Measurements from ENCODE around the gene ABCF2. TPM values are rescaled to one million over a fixed set of nuclear protein-coding genes. Genes with fewer than 3 reads are reported as not detected.

Gene ABCF2
- total RNA-seq, 2 experiments from 2014 or later: 41.1 to 41.2 TPM

DNA sequence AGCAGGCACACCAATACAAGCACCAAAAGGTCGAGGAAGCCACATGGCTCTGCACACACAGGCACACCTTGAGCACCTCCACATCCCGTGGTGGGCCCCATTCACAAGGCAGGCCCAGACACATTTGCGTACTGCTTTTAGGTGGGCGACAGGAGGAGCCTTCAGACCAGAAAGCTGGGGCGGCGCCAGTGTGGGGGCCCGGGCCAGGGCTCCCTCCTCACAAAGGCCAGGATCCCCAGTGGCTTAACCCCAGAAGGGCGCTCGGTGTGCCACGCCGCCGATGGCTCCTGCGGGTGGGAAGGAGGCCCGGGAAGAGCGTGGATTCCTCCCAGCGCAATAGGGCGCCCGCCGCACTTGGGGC, 24.3 kb upstream of the ABCF2 start:
- CTCF ChIA-PET: interaction anchor here (0.7 kb wide), 1 partner anchor 83 kb away, joined by 3 read pairs; no protein-coding TSS in a partner anchor
- no peak overlapping the region for H3K27ac Mint-ChIP-seq
- peak overlapping the region; percentile 10 for H3K4me3 Mint-ChIP-seq

DNA sequence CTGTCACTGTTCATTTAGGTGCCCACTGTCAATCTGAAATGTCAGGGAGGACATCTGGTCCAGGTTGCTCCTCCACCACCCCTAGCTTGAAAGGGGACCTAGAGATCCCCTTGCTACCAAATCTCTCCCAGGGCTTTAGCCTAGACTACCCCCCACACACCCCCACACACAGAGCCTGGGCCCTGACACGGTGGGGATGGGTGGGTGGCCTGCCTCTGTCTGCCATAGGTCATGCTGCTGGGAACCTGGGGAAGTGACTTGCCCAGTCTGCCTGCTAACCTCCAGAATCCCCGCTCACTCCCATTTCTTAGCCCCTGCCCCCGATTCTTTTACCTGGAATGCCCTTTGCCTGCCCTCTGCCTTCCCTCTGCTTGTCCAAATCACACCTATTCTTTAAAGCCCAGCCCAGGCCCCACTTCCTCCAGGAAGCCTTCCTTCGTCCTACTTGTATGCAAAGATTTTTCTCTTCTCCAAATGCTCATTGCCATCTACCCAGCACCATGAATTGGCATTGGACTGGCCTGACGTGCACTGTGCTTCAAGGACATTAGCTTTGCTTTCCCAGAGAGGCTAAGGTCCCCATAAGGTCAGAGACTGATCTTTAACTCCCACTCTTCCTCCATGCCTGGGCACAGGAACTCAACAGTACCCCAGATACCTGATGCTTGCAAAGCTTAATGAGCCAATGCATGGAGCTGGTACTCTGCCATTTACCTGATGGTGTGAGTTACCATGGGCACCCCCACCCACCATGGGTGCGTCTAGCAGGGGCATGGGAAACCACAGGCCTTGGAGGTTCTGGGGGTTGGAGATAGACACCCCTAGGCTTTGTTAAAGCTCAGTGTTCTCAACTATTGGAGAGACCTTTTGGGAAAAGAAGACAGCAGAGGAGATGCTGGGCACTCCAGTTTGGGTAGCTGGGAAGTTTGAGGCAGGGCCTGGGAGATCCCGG, 23.5 kb upstream of the ABCF2 start:
- ChIA-PET POLR2A (no interaction called here), CTCF (interaction anchor here (0.7 to 0.9 kb wide), 2 partner anchors 82 to 198 kb away, joined by 3 read pairs; no protein-coding TSS in a partner anchor)
- Mint-ChIP-seq H3K4me1 (ENCODE audit: low read depth) (peaks cover 20% of the 10 kb centered on the region), H3K36me3 (no peaks in the 10 kb centered on the region), H3K27ac (no peak overlapping the region), H3K27me3 (peaks cover 67% of the 10 kb centered on the region), H3K9me3 (no peaks in the 10 kb centered on the region), H3K4me3 (no peak overlapping the region)
- intact Hi-C loops (cut with micrococcal nuclease): no loop called here
- no peak for DNase-seq

More for the DNA sequence above, 24.3 kb upstream of the ABCF2 start:
- POLR2A ChIA-PET: no interaction called here
- DNase-seq: no peak
- intact Hi-C loops (cut with micrococcal nuclease): no loop called here
- Mint-ChIP-seq H3K4me1 (ENCODE audit: low read depth) (peaks cover 14% of the 10 kb centered on the region), H3K27me3 (peaks cover 64% of the 10 kb centered on the region), H3K36me3 (no peaks in the 10 kb centered on the region), H3K9me3 (no peaks in the 10 kb centered on the region)

DNA sequence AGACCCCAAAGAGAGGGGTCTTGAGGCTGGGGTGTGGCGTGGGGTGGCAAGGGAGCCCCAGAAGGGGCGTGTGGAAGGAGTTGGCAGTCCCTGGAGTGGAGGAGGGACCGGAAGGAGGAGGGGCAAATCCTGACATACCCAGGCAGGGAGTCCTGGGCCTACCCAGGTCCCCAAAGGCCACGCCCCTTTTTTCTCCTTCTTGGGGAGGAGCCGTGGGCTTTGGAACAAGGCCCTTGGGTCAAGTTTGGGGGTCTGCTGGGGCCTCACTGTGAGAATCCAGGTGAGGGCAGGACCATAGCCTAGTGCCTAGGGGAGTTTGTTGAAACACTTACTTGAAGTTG, 22.7 kb upstream of the ABCF2 start:
- no peak for DNase-seq
- H3K9me3 Mint-ChIP-seq: no peaks in the 10 kb centered on the region
- no peaks in the 10 kb centered on the region for H3K36me3 Mint-ChIP-seq
- ChIA-PET CTCF (interaction anchor here (0.9 kb wide), 1 partner anchor 199 kb away, joined by 3 read pairs; no protein-coding TSS in a partner anchor), POLR2A (interaction anchor here (1.7 kb wide), 1 partner anchor 22 kb away, joined by 4 read pairs; the partner anchor contains the start of gene ABCF2)
- H3K4me3 Mint-ChIP-seq: no peak overlapping the region
- peaks cover 67% of the 10 kb centered on the region for H3K27me3 Mint-ChIP-seq
- no peak overlapping the region for H3K27ac Mint-ChIP-seq
- H3K4me1 Mint-ChIP-seq (ENCODE audit: low read depth): peaks cover 24% of the 10 kb centered on the region
- intact Hi-C loops (cut with micrococcal nuclease): no loop called here

DNA sequence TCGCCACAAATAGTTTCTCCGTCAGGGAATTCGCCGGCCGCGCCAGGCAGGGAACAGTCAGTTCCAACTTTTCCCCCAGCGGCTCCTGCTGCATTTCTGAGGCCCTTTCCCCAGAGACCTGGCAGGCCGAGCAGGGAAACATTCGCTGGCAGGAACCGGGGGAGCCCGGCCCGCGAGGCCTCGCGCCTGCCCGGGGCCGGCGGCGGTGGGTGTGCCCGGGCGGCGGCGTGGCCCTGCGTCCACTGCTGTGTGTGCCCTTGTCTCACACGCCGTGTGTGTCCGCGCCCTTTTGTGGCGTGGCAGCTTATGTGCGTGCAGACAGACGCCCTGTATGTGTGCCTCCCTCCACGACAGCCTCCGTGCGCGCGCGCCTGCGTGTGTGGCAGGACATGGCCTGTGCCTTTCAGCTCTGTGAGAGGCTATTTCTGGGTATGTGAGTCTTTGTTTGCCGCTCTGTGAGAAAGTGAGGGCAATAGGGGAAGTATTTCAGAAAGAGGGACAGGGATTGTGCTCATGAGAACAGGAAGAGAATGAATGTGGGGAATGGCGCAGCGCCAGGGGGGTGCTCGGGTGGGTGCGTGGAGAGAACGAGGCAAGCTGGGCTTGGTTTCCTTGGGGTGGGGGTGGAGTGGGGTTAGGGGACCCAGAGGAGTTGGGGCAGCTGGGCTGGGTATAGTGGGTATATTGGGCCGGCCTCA, 22.2 kb upstream of the ABCF2 start:
- Mint-ChIP-seq H3K27me3 (peaks cover 63% of the 10 kb centered on the region), H3K9me3 (no peaks in the 10 kb centered on the region), H3K27ac (no peak overlapping the region), H3K4me1 (ENCODE audit: low read depth) (peaks cover 29% of the 10 kb centered on the region), H3K36me3 (no peaks in the 10 kb centered on the region), H3K4me3 (peak overlapping the region; percentile 55)
- ChIA-PET CTCF (interaction anchor here (0.9 kb wide), 1 partner anchor 200 kb away, joined by 3 read pairs; no protein-coding TSS in a partner anchor), POLR2A (interaction anchor here (1.7 kb wide), 1 partner anchor 22 kb away, joined by 4 read pairs; the partner anchor contains the start of gene ABCF2)
- intact Hi-C loops (cut with micrococcal nuclease): no loop called here
- peak; percentile 30 for DNase-seq

DNA sequence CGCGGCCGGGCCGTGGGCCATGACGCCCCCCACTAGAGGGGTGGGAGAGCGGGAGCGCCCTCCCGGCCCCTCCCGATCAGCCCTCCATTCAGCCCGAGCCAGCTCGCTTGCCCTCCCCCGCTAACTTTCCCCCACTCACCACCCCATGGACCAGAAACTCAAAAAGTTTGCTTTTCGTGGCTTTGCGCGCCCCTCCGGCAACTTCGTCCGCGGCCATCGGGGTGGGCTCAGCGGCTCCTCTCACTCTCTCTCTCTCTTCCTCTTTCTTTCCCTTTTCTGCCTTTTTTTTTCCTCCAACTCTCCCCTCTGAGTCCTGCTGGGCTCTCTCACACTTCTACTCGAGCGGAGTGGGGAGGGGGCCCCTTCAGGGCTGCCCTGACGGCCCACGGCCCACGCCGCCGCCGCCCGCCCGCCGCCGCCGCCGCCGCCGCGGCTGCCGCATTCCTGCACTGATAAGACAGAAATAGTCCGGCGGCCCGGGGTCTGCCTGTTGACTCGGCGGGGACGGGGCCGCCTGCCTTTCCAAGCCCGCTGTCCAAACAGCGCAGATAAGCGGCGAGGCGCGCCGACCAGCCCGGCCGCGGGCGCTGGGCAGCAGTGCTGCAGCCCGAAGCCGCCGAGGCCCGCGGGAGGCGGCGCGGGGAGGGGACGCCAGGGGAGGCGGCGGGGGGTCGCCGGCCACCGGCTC, 21.5 kb upstream of the ABCF2 start, which contains the start of gene SMARCD3:
Gene SMARCD3 (minus strand): TSS at position 349 of the 688 bp plus-strand sequence. CDS start 132 bp downstream, at position 217.
- Mint-ChIP-seq H3K27me3 (peaks cover 58% of the 10 kb centered on the region), H3K9me3 (no peaks in the 10 kb centered on the region), H3K4me1 (ENCODE audit: low read depth) (peaks cover 36% of the 10 kb centered on the region), H3K4me3 (peak within 1 kb of the TSS; percentile 55), H3K36me3 (no peaks in the 10 kb centered on the region), H3K27ac (no peak within 1 kb of the TSS)
- no peak for DNase-seq
- intact Hi-C loops (cut with micrococcal nuclease): no loop called here
- ChIA-PET CTCF (interaction anchor here (1.3 kb wide), 2 partner anchors 55 to 104 kb away, joined by 3 to 4 read pairs; no protein-coding TSS in a partner anchor), POLR2A (interaction anchor here (1.7 kb wide), 1 partner anchor 21 kb away, joined by 4 read pairs; the partner anchor contains the start of gene ABCF2)

DNA sequence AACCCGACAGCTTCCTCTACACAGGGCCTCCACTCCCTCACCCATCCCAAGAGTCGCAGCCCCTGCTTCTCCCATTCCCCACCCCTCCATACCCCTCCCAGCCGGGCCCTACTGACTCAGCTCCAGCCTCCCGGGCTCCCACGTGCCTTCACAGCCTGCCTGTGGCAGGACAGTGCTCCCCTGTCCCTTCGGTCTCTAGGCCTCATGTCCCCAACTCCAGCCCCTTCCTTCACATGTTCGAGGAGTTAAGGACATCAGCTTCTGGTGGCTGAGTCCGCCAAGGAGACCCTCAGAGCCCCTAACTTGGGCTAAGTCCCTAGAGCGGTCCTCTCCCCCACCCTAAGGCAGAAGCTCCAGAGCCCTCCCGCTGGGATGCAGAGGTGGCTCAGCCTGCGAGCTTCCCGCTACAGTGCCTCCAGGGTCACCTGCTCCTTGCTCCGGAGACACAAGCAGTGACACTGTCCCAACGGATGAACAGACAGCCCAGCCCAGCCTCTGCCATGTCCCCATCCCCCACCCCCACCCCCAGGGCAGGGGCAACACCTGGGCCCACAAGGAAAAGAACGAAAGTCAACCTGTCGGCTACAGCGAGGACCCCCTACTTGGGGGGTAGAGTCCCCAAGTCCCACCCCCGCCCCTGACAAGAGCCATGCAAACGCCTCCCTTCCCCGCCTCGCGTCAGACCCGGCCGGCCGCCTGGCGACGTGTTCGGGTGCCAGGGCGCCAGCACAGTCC, 20.8 kb upstream of the ABCF2 start:
- Mint-ChIP-seq H3K4me3 (peak overlapping the region; percentile 43), H3K4me1 (ENCODE audit: low read depth) (peaks cover 42% of the 10 kb centered on the region), H3K27me3 (peaks cover 52% of the 10 kb centered on the region), H3K36me3 (no peaks in the 10 kb centered on the region), H3K27ac (no peak overlapping the region), H3K9me3 (no peaks in the 10 kb centered on the region)
- CTCF ChIA-PET: interaction anchor here (0.8 to 2.4 kb wide), 7 partner anchors 11 to 105 kb away, joined by 3 to 12 read pairs (median 3); partner anchors contain the start of gene ABCF2
- POLR2A ChIA-PET: interaction anchor here (0.7 to 1.7 kb wide), 2 partner anchors 11 to 21 kb away, joined by 3 to 4 read pairs; partner anchors contain the start of gene ABCF2
- intact Hi-C loops (cut with micrococcal nuclease): no loop called here
- DNase-seq: no peak

DNA sequence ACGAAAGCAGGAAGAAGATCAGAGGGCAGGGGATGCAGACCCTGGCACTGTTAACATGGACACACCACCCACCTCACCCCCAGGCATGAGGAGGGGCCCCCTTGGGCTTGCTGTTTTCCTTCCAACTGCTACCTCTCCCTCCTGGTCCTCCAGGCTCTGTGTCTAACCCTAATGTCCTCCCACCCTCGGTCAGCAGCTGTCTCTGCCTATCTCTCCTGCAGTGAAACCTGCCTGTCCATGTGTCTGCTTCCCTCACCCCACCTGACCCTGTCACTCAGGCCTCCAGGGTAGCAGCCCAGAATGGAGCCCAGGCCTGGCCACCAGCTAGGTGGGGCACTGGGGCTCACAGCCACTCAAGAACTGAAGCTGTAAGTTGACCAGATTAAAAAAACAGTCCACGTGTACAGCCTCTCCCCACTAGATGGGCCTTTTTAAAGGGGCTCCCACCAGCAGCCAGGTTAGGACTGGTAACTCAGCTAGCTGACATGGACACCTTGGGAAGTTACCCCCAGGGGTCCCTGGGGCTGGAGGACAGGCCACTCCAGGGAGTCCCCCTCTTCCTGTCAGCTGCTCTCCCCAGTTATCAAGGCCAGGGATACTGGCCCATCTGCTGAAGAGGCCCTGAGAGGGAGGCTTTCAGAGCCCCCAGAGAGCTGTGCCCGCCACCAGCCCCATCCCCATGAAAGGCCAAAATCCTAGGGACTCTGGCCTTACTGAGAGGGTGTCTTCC, 20.0 kb upstream of the ABCF2 start:
- POLR2A ChIA-PET: interaction anchor here (0.7 kb wide), 1 partner anchor 10 kb away, joined by 3 read pairs; no protein-coding TSS in a partner anchor
- H3K27me3 Mint-ChIP-seq: peaks cover 46% of the 10 kb centered on the region
- H3K4me1 Mint-ChIP-seq (ENCODE audit: low read depth): peaks cover 42% of the 10 kb centered on the region
- intact Hi-C loops (cut with micrococcal nuclease): no loop called here
- no peak for DNase-seq
- H3K4me3 Mint-ChIP-seq: no peak overlapping the region
- no peaks in the 10 kb centered on the region for H3K9me3 Mint-ChIP-seq
- H3K36me3 Mint-ChIP-seq: no peaks in the 10 kb centered on the region
- CTCF ChIA-PET: interaction anchor here (0.8 to 2.4 kb wide), 10 partner anchors 10 to 105 kb away, joined by 3 to 12 read pairs (median 3); partner anchors contain the start of genes ABCF2 and CHPF2
- no peak overlapping the region for H3K27ac Mint-ChIP-seq

DNA sequence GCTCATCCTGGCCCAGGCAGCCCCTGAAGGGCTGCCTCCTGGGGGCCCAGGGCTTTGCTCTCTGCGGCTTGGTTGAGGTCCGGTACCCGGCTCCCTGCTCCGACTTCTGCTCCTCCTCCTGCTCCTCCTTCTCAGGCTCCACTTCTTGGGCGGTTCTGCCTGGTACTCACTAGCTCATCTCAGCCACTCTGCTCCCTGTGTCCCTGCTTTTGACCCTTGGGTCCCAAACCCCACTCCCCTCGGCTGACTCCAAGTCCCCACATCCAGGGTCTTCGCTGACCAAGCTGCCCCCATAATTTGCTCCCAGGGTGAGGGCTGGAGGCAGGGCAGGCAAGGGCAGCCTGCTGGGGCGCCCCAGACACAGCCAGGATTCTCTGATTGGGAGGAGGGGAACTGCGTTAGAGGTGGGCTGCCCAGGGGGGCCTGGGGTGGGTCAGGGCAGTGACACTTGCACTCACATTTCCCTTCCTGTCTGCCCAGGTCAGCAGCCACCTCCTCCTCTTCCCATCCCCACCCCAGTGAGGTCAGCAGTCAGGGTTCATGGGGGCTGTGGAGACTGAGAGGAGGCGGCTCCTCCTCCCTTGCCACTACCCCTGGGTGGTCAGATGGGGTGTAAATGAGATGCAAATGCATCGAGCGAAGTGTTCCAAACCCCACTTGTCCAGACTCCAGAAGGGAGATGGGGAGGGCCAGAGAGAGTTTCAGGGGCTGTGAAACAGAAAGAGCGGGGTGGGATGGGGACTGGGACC, 19.3 kb upstream of the ABCF2 start:
- H3K4me3 Mint-ChIP-seq: peak overlapping the region; percentile 18
- ChIA-PET CTCF (interaction anchor here (0.7 to 2.4 kb wide), 11 partner anchors 9 to 226 kb away, joined by 3 to 12 read pairs (median 3); partner anchors contain the start of gene CHPF2), POLR2A (no interaction called here)
- intact Hi-C loops (cut with micrococcal nuclease): no loop called here
- no peaks in the 10 kb centered on the region for H3K9me3 Mint-ChIP-seq
- H3K4me1 Mint-ChIP-seq (ENCODE audit: low read depth): peaks cover 42% of the 10 kb centered on the region
- no peaks in the 10 kb centered on the region for H3K36me3 Mint-ChIP-seq
- DNase-seq: no peak
- no peak overlapping the region for H3K27ac Mint-ChIP-seq
- H3K27me3 Mint-ChIP-seq: peaks cover 45% of the 10 kb centered on the region

DNA sequence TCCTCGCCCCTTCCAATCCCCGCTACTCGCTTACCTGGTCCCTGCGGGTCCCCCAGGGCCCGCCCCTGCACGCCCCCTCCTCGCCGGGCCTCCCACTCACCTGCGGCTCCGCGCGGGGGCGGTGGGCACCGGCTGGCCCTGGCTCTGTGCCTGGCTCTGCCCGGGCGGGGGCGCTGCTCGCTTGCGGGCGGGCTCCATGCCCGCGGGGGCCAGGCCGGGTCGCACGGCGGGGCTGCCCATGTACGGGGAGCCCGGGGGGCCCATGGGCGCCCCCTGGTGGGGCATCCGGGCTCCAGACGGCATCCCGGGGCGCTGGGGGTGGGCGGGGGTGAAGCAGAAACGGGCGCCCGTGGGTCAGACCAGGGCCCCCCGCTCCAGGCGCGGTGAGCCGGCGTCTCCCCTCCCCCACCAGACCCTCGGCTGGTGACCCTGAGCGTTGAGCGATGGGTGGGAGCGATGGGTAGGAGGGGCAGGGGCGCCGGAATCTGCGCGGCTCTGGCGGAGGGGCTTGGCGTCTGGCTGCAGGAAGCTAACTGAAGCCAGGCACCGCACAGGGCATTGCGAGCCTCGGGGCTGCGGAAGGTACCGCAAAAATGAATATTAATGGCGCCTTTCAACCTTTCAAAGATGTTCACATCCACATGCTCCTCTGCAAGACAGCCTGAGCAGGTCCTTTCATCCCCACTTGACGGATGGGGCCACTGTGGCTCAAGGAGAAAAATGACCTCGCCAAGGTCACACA, 18.5 kb upstream of the ABCF2 start:
- Mint-ChIP-seq H3K4me1 (ENCODE audit: low read depth) (peaks cover 38% of the 10 kb centered on the region), H3K9me3 (no peaks in the 10 kb centered on the region), H3K27ac (no peak overlapping the region), H3K27me3 (peaks cover 38% of the 10 kb centered on the region), H3K4me3 (peak overlapping the region; percentile 18), H3K36me3 (no peaks in the 10 kb centered on the region)
- CTCF ChIA-PET: interaction anchor here (0.7 to 3.8 kb wide), 21 partner anchors 8 to 225 kb away, joined by 3 to 62 read pairs (median 7); partner anchors contain the start of genes ABCF2 and CHPF2
- intact Hi-C loops (cut with micrococcal nuclease): loop anchor here (1.0 to 2.0 kb wide), 4 partner anchors 19 to 121 kb away; partner anchors contain the start of gene ABCF2
- POLR2A ChIA-PET: interaction anchor here (2.9 kb wide), 1 partner anchor 12 kb away, joined by 19 read pairs; the partner anchor contains the start of gene CHPF2
- peak; percentile 71 for DNase-seq
